Cardiac septum (tissue), 1 donor: ENCODE measurements around the gene FBN1. TPM values are rescaled to one million over a fixed set of nuclear protein-coding genes. Genes with fewer than 3 reads are reported as not detected.

Experiments used
- DNase-seq: peaks from one replicate; pipeline ENCODE4 v3.0.0-alpha.2; 2020; ENCODE audit warnings: low spot score
- intact Hi-C: fragments of 100-400 bp; cut with DNase I; formaldehyde crosslinking; loops from one replicate; pipeline ENCODE4 v1.14.0; 2022
- total RNA-seq: library from RNA; stranded (reverse); fragmentation: NEBNext Ultra II Directional; extraction: Animal tissue kit (Norgen Biotek cat#: 25700); gene quantifications from one replicate; pipeline ENCODE4 v1.2.1, GENCODE V29; 2021
- donor health status: DM: no; HTN: no; CAD: no.

FBN1 gene
- total RNA-seq, 1 donor from 2014 or later: 32.1 TPM

DNA sequence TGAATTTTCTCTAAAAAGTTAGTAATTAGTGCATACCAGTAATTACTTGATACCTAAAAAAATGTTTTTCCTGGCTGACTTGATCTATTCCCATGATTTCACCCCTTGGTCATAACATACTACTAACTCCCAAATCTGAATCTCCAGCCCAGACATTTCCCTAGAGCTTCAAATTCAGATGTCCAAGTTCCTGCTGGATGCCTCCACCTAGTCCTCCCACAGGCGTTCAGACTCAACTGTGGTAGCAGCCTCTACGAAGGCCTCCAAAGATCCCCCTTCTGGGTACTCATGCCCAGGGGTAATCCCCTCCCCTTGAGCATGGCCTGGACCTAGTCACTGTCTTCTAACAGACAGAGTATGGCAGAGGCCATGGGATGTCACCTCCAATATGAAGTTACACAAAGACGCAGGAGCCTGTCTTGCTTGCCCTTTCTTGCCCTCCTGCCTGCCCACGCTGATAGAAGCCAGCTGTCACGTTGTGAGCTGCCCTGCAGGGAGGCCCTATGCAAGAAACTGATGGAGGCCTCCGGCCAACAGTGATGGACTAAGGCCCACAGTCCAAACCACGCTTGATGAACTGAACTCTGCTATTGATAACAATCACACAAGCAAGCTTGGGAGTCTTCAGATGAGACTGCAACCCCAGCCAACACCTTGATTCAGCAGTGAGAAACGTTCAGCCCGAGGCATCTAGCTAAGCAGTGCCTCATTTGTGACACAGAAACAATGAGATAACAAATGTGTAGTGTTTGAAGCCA lies 8.6 kb upstream of the FBN1 start:
- no peak for DNase-seq
- intact Hi-C loops: no loop called here

DNA sequence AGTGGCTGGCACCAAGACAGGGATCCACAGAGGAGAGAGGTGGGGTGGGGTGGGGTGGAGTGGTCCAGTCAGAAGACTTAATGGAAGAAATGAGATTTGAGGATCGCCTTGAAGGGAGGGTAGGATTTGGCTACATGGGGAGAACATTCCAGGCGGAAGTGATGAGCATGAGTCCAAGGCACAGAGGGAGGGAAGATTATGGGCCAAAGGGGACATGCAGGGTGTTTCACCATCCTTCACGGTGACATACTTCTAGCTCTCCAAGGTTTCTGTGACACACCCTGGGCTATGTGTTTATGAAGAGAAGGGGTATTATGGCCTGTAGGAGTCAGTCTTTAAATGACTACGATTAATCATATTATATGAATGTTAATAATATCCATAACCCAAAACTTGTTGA lies 7.7 kb upstream of the FBN1 start:
- intact Hi-C loops: no loop called here
- DNase-seq: no peak

DNA sequence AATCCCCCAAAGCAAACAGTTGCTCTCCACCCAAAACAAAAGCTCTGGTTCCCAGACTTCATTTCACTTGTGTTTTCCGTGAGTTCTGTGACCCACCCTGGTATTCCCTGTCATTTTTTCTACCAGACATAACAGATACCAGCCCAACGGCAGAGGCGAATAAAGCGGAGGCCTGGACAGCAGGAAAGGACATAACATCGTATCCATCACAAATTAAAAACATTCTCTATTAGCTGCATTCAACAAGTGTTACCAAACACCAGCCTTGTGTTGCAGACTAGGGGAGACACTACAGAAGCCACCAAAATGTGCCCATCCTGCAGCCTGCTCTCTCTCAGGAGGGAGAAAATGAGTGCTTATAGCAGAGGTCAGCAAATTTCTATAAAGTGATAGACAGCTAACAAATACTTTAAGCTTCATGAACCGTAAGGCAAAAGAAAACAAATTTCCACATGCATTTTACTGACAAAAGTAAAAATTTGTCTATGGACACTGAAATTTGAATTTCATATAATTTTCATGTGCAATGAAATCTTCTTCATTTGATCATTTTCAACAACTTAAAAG lies 7.1 kb upstream of the FBN1 start:
- DNase-seq: no peak
- intact Hi-C loops: no loop called here

DNA sequence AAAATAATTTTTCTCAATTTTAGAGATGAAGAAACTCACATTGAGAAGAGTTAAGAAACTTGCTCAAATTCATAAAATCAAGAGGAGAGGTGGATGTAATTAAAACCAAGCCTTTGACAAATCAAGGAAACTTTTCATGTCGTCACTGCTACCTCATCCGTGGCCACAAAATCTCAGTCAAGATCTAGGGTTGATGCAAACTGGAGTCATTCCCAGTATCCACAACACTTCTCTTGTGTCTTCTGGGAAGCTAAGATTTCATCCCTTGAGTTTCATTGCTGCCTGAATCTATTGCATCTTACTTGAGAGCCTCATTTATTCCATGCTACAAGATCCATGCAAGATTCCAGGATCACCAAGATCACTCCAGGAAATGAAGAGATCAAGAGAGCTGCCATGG lies 5.4 kb upstream of the FBN1 start:
- no peak for DNase-seq
- intact Hi-C loops: no loop called here

DNA sequence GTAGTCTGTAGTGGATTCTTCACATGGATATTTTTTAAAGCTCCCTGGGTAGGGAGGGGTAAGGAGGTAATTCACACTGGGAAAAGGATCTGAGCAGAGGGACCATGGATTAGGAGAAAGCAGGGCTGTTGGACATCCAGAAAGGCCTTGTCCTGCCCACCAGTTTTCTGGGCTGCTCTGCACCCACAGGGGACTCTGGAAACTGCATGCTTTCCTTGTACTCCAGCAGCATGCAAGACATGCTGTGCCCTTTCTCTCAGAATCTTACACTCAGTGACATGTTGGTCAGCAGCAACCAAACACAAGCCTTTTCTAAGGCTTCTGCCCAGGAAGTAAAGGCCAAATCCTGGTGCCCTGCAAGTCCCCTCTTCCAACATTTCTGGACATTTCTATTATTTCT lies 2.5 kb upstream of the FBN1 start:
- intact Hi-C loops: loop anchor here (5.0 to 10.0 kb wide), 3 partner anchors 83 to 291 kb away; no protein-coding TSS in a partner anchor
- no peak for DNase-seq

DNA sequence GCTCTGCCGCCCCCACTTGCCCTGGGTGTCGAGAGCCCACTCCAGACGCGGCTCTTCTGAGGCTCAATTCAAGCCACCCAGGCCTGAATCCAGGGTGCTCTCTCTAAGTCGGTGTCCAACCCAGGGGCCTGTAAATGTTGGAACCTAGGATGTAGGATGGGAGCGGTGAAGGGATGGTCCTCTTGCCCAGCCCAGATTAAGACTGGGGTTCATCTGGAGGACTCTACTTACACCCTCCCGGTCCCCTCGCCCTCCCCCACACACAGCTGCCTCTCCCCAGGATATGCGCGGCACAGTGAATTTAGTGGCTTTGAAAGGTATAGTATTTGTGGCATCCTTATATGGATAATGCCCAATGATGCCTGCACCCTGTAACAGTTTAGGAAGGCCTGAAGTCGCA lies 822 bp upstream of the FBN1 start:
- intact Hi-C loops: loop anchor here (5.0 to 10.0 kb wide), 3 partner anchors 82 to 289 kb away; no protein-coding TSS in a partner anchor
- DNase-seq: no peak

DNA sequence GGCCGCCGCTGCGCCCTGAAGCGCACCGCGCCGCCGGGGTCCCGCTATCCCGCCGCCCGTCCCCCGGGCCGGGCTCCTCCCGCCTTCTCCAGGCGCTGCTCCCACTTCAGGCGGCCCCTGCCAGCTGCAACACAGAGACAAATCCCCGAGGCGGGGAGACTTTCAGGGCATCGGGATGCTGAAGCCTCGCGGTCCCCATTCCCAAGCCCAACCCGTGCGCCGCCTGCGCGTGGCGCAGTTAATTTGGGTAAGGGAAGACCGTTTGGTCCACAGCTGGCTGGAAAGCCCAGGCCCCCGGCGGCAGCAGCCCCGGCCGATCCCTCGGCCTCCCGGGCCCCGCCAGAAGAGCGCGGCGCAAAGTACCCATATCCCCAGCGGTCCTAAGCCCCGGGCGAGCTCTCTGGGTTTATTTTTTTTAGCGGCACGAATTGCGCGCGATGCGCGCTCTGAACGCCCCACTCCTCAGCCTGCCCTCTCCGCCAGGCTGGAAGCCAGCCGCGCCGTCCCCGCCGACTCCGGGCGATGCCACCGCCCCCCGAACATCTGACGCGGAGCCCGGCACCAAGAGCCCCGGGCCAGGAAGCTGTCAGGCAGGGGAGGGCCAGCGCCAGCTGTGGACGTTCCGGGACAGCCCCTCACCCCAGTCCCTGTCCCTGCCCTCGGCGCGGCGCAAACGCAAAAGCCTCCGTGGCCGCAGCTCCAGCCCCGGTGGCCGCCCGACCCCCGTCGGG lies 517 bp downstream of the FBN1 start:
- DNase-seq: peak; percentile 76
- intact Hi-C loops: loop anchor here (5.0 to 10.0 kb wide), 4 partner anchors 80 to 288 kb away; no protein-coding TSS in a partner anchor

DNA sequence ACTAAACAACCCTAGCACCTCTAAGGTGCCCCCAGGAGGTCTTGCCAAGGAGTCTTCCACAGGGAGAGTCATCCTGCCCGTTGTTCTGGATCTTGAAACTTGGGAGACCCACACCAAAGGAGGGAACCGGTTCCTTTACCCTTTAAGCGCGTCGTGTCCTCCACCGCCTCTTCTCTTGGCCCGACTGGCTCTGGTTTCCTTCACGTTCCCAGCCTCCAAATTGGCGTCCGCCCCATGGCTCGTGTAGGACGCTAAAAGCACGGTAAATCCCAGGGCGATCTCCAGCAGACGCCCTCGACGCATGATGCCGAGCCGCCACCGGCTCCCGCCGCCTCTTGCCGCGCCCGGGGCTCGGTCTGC lies 1.1 kb downstream of the FBN1 start:
- DNase-seq: no peak
- intact Hi-C loops: loop anchor here (5.0 to 10.0 kb wide), 3 partner anchors 80 to 153 kb away; no protein-coding TSS in a partner anchor

DNA sequence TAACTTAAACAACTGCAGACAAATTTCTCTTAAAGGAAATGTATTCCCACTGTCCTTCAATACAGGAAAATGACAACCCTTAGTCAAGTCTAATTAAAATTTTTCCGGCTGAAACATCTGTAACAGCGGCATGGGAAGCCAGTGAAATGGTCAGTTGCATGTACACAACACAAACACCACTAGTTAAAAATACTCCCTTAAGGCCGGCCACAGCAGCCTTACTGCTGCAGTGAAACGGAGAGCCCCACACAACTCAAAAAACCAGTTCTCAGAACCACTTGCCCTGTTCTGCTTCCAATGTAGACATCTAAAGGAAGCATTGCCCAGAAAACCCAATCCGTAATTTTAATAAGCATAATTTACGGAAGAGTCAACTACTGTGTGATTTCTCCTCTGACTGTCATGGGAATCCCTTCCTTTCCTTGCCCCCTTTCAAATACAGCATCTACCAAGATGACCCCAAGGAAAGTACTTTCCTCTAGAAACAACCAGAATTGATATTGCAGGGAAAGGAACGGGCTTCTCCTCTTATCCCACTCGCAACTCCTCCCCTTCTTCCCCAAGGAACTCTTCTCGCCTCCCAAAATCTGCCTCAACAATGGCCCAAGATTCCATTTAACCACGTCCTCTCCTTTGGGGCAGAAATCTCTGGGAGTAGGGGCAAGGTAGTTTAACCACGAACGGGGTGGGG lies 1.6 kb downstream of the FBN1 start:
- no peak for DNase-seq
- intact Hi-C loops: loop anchor here (5.0 to 10.0 kb wide), 3 partner anchors 79 to 153 kb away; no protein-coding TSS in a partner anchor

DNA sequence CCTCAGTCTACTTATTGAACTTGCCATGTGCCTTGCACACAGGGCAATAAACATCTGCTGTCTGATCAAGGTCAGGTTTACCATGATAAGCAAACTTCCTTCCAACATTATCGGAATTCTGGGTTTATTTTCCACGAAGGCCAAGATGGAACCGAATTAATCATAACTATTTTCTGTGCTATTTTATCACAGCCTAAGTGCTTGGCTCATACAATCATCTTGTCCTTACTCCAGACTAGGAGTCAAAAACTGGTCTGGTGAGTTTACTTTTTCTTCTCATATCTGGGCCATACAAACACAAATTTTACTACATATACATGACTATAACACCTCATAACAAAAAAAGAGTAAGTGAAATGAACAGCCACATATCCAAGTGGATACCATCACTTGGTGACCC lies 2.3 kb downstream of the FBN1 start:
- DNase-seq: no peak
- intact Hi-C loops: loop anchor here (5.0 to 10.0 kb wide), 3 partner anchors 78 to 154 kb away; no protein-coding TSS in a partner anchor

DNA sequence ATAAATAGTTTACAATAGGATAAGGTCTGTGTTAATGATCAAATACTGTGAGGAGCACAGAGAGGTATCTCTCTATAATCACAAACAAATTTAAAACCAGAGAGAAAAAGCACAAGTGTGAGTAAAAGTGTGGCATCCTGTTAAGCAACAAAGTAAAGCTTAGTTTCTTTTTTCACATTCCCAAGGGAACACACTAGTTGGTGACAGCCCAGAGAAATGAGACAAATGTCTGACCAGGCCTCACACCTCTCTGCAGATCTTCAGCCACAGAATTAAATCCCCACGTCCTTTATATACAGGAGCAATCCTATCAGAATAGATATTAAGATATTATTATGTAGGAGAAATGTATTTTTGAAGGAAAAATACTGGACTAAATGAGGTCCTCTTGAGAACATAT lies 2.7 kb downstream of the FBN1 start:
- no peak for DNase-seq
- intact Hi-C loops: loop anchor here (5.0 to 10.0 kb wide), 3 partner anchors 78 to 155 kb away; no protein-coding TSS in a partner anchor

DNA sequence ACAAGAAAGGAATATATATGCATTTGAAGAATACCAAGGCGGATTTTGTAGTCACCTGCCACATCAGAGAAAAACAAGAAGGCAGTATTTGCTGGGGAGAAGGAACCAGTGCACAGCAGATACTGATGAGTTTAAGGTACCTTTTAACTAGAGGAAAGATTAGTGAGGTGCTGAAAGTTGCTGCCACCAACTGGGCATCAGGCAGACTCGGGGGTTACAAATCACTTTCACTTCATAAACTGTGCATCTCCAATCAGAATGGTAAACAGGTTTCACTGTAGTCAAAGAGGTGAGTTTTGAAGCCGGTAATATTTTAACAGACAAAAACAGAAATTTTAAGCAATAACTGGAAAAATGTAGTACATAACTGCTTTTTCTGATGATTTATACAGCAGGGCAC lies 4.1 kb downstream of the FBN1 start:
- DNase-seq: no peak
- intact Hi-C loops: loop anchor here (5.0 to 10.0 kb wide), 3 partner anchors 77 to 156 kb away; no protein-coding TSS in a partner anchor

DNA sequence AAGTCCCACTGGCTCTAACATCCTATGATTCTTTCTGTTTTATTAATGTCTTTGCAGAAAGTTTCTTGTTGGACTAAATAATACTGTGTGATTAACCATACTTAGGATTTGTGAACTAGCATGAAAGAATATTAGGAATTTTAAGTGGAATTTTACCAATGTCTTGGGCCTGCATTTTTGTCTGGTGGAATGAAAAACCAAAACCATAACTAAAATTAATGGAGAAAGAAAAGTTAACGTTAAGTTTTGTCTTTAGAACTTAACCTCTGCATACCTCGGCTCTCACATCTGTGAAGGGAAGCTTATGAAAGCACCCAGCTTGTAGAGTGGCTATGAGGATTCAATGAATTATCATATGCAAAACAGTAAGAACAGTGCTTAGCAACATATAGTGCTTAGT lies 6.5 kb downstream of the FBN1 start:
- no peak for DNase-seq
- intact Hi-C loops: no loop called here

DNA sequence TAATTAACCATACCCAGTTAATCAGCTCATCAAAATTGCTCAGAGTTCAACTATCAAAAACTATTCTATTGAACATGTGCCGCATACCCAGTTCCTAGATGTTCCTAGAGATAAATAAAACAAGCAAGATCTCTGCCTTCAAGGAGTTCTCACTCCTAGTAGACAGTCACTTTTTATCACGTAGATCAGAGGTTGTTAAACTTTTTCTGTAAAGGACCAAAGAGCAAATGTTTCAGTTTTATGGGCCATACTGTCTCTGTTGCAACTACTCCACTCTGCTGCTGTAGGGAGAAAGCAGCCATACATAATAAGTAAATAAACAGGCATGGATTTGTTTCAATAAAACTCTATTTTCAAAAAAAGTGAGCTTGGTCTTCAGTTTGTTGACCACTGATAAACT lies 7.9 kb downstream of the FBN1 start:
- intact Hi-C loops: no loop called here
- no peak for DNase-seq

DNA sequence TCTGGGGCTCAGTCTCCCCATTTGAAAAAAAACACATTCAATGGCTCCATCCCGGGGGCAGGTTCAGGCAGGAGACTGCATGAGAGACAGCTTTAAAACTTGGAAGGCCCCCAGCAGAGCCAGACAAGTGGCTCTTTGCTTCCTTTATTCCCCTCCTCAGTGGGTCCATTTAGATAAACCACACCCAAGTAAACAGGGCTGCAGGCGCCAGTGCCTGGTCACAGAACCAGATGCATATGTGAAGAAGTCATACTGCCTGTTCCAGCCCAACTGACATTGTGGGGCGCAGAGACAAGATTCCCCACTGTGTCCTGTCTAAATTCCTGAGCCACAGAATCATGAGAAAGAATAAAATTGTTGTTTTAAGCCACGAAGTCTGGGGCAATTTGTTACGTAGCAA lies 9.0 kb downstream of the FBN1 start:
- intact Hi-C loops: no loop called here
- no peak for DNase-seq

DNA sequence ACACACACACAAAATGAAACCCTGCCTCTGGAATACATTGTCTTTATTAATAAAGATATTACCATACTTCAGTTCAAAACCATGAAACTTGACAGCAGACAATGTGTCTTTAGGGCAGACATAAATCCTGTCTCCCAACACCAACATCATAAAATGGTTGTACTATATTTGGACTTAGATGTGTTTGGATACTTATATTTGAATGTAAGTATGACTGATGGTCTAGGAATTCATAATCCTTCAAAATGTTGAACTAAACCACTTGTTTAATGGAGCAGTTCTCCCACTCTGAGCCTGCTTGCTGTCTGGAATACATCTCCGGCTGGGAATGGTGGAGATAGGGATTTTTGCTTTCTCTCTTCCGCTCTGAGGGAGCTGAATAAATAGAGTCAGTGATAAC lies 10.6 kb downstream of the FBN1 start:
- intact Hi-C loops: no loop called here

DNA sequence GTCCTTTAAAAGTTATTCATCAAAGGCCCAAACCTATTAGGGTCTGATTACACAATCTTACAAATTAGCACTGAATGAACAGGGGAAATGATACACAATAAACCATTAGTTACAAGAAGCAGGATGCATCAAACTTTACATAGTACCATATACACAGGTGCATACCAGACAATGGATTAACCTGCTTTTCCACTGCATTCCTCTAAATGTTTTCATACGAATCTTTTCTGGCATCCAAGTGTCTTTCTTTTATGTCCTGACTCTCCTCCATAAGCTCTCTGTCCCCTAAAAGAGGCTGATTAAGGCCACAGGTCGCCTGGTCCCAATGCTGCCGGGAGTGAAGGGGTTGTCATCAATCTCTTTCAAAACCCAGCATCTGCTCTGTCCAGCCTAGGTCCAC lies 11.4 kb downstream of the FBN1 start:
- no peak for DNase-seq
- intact Hi-C loops: no loop called here

More for the DNA sequence above, 10.6 kb downstream of the FBN1 start:
- no peak for DNase-seq

DNA sequence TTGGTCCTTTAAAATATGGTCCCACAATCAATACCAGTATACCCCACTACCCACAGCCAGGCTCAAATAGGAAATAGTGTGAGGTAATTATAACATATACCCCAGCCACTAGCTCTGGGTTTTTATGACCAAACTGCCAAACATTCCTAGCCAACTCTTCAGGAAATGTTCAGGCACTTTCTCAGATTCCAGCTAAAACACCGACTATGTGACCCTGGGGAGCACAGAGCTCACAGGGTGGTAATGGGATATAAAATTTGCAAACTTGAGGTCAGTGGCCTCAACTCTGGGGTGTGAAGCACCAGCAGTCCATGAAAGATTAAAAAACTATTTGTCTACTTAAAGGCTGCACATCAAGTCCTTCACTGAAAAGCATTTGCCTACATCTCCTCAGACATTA lies 12.9 kb downstream of the FBN1 start:
- no peak for DNase-seq
- intact Hi-C loops: no loop called here

DNA sequence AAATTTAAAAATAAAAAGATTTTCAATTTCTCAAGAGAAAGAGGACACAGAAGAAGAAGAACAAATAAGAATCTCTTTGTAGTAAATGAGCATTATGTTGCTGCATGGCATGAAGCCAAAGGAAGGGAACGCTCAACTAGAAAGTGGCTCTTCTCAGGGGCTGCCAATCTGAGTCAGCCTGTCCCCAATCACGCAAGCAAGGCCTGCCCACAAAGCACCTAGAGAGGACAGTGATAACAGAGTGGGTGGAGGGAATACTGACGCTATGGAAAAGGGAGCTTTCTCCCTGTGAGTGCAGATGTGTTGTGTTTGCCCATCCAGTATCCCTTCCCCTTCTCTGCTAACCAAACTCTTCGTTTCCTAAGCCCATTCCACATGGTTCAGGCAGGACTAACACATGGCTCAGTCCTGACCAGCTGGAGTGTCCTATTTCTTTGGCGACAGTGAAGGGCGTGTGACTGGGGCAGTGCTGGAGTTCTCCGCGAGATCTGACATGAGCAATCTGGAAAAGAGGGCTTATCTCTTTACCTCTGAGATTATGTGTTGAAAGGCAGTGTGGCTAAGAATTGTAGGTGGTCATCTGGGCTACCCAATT lies 14.2 kb downstream of the FBN1 start:
- intact Hi-C loops: no loop called here
- DNase-seq: no peak
